Lower lobe of right lung (tissue), 2 donors: ENCODE results near the gene CTDSP2. TPM values are rescaled to one million over a fixed set of nuclear protein-coding genes. Genes with fewer than 3 reads are reported as not detected.
A peak's percentile ranks its signal among the peaks of the same experiment; 100 is the strongest.
"Not testable (repeated sequence)": the region's sequence is repeated elsewhere in the genome, so short reads cannot be mapped to it uniquely, and the experiment has no call there.

Source experiments
- ATAC-seq, 2 donors: fragments of 200-7000 bp; cut with Tn5 transposase; one replicate each; pipeline ENCODE4 v1.9.1; 2020 to 2022; ENCODE audit warnings: mild to moderate bottlenecking in 2 of 2, moderate library complexity in 2 of 2
- DNase-seq: peaks from one replicate; pipeline ENCODE4 v3.0.0-alpha.2; 2020
- H3K27ac ChIP-seq: fragments of 200-600 bp; one replicate; pipeline ENCODE4 v1.8.0; 2022
- H3K27me3 ChIP-seq: fragments of 200-600 bp; one replicate; pipeline ENCODE4 v1.8.0; 2022; ENCODE audit warnings: low read depth
- H3K36me3 ChIP-seq: fragments of 200-600 bp; one replicate; pipeline ENCODE4 v1.8.0; 2022; ENCODE audit warnings: mild to moderate bottlenecking
- H3K4me1 ChIP-seq: fragments of 200-600 bp; one replicate; pipeline ENCODE4 v1.8.0; 2022
- H3K4me3 ChIP-seq: fragments of 200-600 bp; one replicate; pipeline ENCODE4 v1.8.0; 2022; ENCODE audit warnings: mild to moderate bottlenecking
- H3K9me3 ChIP-seq: fragments of 200-600 bp; one replicate; pipeline ENCODE4 v1.8.0; 2022
- CTCF ChIP-seq: fragments of 200-600 bp; IDR thresholded peaks from one replicate; pipeline ENCODE4 v1.8.0; 2022; ENCODE audit warnings: antibody characterized with exemption, mild to moderate bottlenecking
- intact Hi-C: fragments of 100-400 bp; cut with DNase I; formaldehyde crosslinking; loops from one replicate; pipeline ENCODE4 v1.11.0; 2022
- total RNA-seq: library from RNA; stranded (reverse); fragmentation: NEBNext Ultra II Directional; extraction: Animal tissue kit (Norgen Biotek cat#: 25700); gene quantifications from one replicate; pipeline ENCODE4 v1.2.1, GENCODE V29; 2021
- donor health status: DM: no; HTN: yes; CAD: no; lungs with severe emphysema.

CTDSP2 gene
- total RNA-seq, 1 donor from 2014 or later = 220 TPM

GRCh38 chr12:57850854-57851430, 4.4 kb upstream of the CTDSP2 start:
- peaks cover 38% of the 10 kb centered on the region for H3K4me1 ChIP-seq
- DNase-seq (no peak), ATAC-seq (no peak)
- no peak overlapping the region for H3K4me3 ChIP-seq
- no peaks in the 10 kb centered on the region for H3K36me3 ChIP-seq
- intact Hi-C loops = no loop called here
- no peak for TF ChIP-seq CTCF
- no peaks in the 10 kb centered on the region for H3K27me3 ChIP-seq
- no peaks in the 10 kb centered on the region for H3K9me3 ChIP-seq
- H3K27ac ChIP-seq = no peak overlapping the region

- DNase-seq, ATAC-seq, H3K27me3 ChIP-seq, H3K36me3 ChIP-seq, intact Hi-C loops, H3K4me3 ChIP-seq, H3K27ac ChIP-seq, H3K9me3 ChIP-seq: not testable (repeated sequence)
- peaks cover 39% of the 10 kb centered on the region for H3K4me1 ChIP-seq
These were observed 2.9 kb upstream of the CTDSP2 start for GRCh38 chr12:57849447-57849846.

- DNase-seq (no peak), ATAC-seq (no peak)
- Histone ChIP-seq H3K27me3 (no peaks in the 10 kb centered on the region), H3K9me3 (no peaks in the 10 kb centered on the region), H3K36me3 (no peaks in the 10 kb centered on the region), H3K4me1 (peaks cover 43% of the 10 kb centered on the region), H3K4me3 (no peak overlapping the region), H3K27ac (no peak overlapping the region)
- TF ChIP-seq CTCF = no peak
- intact Hi-C loops = no loop called here
These were observed 2.5 kb upstream of the CTDSP2 start for GRCh38 chr12:57849035-57849434.

GRCh38 chr12:57848208-57848607, 1.7 kb upstream of the CTDSP2 start:
- Histone ChIP-seq H3K27me3 (no peaks in the 10 kb centered on the region), H3K9me3 (no peaks in the 10 kb centered on the region), H3K4me3 (no peak overlapping the region), H3K36me3 (no peaks in the 10 kb centered on the region), H3K27ac (no peak overlapping the region), H3K4me1 (peaks cover 46% of the 10 kb centered on the region)
- no peak for DNase-seq
- intact Hi-C loops = no loop called here
- TF ChIP-seq CTCF = no peak
- ATAC-seq = no peak

GRCh38 chr12:57846285-57846576, 298 bp downstream of the CTDSP2 start:
- no peaks in the 10 kb centered on the region for H3K9me3 ChIP-seq
- ATAC-seq = peak; percentile 23 to 44
- peak overlapping the region; percentile 100 for H3K4me3 ChIP-seq
- no peak for DNase-seq
- peaks cover 8% of the 10 kb centered on the region for H3K36me3 ChIP-seq
- no peak for TF ChIP-seq CTCF
- no peaks in the 10 kb centered on the region for H3K27me3 ChIP-seq
- intact Hi-C loops = no loop called here
- H3K27ac ChIP-seq = peak overlapping the region; percentile 99
- H3K4me1 ChIP-seq = peaks cover 46% of the 10 kb centered on the region

GRCh38 chr12:57845478-57846284, 848 bp downstream of the CTDSP2 start:
- Histone ChIP-seq H3K9me3 (no peaks in the 10 kb centered on the region), H3K4me3 (peak overlapping the region; percentile 100), H3K27me3 (no peaks in the 10 kb centered on the region), H3K36me3 (peaks cover 8% of the 10 kb centered on the region), H3K4me1 (peaks cover 46% of the 10 kb centered on the region), H3K27ac (peak overlapping the region; percentile 99)
- TF ChIP-seq CTCF = no peak
- DNase-seq (peak; percentile 86), ATAC-seq (peak; percentile 57 to 62)
- intact Hi-C loops = no loop called here
